GM19238 (cell line): ENCODE results near the gene SKIDA1.

Experiments used
- DNase-seq: peaks from one replicate; pipeline ENCODE4 v3.0.0; 2011; ENCODE audit warnings: low spot score; ENCODE audit not compliant: insufficient read length

The SKIDA1 gene

DNA sequence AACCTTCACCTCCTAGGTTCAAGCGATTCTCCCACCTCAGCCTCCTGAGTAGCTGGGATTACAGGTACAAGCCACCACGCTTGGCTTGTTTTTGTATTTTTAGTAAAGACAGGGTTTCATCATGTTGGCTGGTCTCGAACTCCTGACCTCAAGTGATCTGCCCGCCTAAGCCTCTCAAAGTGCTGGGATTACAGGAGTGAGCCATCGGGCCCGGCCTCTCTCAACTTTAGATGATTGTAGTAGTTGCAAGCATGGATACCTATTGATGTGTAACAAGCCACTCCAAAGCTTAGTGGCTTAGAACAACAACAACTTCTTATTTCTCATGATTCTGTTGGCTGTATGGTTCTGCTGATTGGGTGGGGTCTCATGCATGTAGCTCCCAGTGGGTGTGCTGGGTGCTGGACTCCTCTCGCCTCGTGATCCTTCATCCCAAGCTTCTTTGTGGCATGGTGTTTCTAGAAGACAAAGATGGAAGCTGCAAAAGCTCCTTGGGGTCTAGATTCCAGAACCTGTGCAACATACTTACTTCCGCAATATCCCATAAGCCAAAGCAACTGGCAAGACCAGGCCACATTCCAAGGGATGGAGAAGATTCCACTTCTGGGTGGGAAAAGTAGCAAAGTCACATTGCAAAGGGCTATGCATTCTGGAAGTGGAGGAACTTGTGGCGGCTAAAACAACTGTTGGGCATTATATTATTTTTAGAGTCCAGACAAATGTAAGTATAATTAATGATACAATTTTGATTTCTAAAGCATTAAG is 37.9 kb downstream of the SKIDA1 start:
- no peak for DNase-seq

DNA sequence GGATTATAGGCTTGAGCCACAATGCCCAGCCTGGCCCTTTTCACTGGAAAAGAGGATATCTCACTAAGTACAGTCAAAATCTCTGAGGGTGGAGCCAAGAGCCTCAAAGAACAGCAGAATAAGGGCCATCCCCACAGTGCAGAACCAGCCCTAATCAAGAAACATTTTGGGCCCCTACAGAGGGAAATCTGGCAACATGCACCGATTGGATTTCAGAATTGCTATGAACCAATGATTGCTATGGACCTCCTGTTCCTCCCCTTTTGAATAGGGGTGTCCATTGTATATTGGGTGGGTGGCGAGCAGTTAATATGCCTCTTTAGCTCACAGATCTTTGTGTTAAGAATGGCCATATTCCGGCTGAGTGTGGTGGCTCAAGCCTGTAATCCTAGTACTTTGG is 42.7 kb downstream of the SKIDA1 start:
- no peak for DNase-seq

DNA sequence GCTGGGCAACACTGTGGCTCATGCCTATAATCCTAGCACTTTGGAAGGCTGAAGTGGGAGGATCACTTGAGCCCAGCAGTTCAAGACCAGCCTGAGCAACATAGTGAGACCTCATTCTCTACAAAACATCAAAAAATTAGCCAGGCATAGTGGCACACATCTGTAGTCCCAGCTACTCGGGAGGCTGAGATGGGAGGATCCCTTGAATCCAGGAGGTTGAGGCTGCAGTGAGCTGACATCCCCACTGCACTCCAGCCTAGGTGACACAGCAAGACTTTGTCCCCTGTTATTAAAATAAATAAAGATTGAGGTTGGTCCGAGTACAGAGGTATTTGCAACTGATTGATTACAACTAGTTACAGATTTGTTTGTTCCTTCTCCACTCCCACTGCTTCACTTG is 44.1 kb downstream of the SKIDA1 start:
- DNase-seq, result no peak

DNA sequence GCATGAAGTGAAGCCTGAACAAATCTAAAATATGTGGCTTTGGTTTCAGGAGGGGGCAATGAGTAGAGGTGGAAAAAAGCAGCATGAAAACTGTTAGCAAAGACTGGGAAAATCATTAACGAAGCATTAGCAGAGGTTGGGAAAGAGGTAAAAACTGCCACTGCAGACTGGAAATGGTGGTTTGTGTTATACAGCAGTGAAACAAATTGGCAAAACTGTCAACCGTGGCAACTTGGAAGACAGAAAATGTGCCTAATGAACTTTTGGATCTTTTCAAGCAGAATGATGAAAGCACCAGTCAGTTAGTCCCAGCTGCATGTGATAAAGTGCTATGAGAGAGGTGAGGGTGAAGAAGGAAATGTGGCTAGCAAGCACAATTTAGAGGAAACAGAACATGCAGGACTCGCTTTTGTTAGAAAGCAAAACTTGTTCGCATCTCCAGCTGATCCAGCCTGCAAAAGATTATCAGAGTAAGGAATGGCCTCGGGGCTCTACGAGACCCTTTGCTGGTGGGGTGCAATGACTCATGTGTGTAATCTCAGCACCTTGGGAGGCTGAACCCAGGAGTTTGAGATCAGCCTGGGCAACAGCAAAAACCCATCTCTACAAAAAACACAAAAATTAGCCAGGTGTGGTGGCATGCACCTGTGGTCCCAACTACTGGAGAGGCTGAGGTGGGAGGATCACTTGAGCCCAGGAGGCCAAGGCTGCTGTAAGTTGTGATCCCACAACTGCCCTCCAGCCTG is 45.7 kb downstream of the SKIDA1 start:
- no peak for DNase-seq

DNA sequence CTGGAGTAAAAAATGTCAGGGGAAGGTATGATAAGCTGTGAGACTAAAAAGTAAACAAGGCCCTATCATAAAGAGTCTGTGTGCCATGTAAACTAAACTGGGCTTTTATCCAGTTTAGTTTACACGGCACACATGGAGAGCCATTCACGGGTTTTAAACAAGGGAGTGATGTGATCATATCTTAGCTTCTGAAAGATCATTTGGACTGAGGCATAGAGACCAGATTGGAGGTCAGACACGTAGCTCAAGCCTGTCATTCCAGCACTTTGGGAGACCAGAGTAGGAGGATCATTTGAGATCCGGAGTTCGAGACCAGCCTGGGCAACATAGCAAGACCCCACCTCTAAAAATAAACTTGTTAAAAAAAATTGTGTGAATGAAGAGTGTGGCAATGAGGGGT is 50.1 kb downstream of the SKIDA1 start:
- no peak for DNase-seq

DNA sequence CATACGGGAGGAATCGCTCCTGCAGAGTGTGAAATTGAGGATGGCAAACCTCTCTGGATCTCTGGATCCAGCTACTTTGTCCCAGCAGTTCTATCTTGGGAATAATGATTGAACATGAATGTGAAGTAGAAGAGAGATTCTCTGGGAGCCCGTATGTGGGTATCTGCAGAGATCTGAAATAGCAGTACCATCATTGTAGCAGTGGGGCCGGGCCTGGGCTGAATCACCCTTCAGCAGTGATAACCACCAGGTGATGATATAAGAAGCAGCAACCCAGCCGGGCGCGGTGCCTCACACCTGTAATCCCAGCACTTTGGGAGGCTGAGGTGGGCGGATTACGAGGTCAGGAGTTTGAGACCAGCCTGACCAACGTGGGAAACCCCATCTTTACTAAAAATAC is 51.9 kb downstream of the SKIDA1 start:
- DNase-seq, result no peak

DNA sequence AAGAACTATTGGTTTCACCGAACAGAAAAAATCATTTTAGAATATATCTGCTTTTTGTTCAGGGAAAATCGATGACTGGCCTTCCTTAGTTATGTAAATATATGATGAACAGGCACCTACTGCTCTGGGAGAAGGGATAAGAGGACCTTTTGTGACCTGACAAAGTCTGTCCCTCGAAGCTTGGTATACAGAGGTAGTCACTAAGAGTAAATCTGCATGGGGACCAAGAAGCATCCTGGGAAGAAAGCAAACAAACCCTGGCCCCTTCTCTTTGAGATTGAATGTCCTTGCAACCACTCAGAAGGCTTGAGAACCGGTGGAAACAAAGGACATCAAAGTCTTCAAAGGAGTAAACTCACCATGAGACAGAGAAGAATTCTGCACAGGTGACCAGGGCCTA is 52.3 kb downstream of the SKIDA1 start:
- no peak for DNase-seq

DNA sequence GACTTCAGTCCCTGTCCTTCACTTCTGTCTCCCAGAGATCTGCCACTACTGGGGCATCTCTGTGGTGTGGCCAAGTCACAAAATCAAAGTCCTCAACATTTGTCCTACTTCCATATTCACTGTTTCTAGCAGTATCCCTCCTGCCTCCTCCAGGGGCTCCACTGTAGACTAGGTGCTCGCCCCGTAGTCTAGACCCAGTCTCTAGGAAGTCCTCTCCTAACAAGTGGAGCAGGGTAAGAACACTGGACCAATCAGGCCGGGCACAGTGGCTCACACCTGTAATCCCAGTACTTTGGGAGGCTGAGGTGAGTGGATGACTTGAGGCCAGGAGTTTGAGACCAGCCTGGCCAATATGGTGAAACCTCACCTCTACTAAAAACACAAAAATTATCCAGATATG is 57.4 kb downstream of the SKIDA1 start:
- DNase-seq, result no peak

DNA sequence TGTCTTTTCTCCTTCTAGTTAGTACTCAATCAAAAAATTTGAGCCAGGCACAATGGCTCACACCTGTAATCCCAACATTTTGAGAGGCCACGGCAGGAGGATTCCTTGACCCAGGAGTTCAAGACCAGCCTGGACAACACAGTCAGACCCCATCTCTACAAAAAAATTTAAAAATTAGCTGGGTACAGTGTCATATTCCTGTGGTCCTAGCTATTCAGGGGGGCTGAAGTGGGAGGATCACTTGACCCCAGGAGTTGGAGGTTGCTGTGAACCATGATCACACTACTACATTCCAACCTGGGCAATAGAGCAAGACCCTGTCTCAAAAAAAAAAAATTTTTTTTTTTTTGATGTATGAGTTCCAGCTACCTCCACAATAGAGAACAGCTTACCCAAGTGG is 57.8 kb downstream of the SKIDA1 start:
- DNase-seq, result no peak

DNA sequence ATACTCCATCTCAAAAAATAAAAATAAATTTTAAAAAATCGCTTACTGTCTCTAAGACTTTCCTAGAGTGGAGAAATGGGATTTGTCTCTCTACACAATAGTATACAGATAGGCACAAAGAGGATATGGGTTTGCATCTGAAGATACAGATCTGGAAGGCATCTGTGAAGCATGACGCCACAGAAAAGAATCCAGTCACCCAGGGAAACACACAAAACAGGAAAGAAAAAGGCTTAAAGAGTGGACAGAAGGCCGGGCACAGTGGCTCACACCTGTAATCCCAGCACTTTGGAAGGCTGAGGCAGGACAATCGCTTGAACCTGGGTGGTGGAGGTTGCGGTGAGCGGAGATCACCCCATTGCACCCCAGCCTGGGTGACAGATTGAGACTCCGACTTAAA is 61.3 kb downstream of the SKIDA1 start:
- no peak for DNase-seq
